Esophagus squamous epithelium (tissue), 4 donors: ENCODE measurements around the gene LRRC10B.

Experiments
- CTCF ChIP-seq, 6 experiments: fragments of 450-650 bp in 4 of 6; fragments of 200-600 bp in 2 of 6; sonication (generic) in 2 of 6; IDR thresholded peaks; one replicate each; pipeline ENCODE4 v1.5.1; 2016 to 2019; ENCODE audit warnings: antibody characterized with exemption in 6 of 6, mild to moderate bottlenecking in 4 of 6, moderate library complexity in 4 of 6
- POLR2A ChIP-seq, 4 donors: fragments of 450-650 bp; IDR thresholded peaks; one replicate each; pipeline ENCODE4 v1.6.1; 2017; ENCODE audit warnings: antibody characterized with exemption in 4 of 4, mild to moderate bottlenecking in 4 of 4, moderate library complexity in 3 of 4

GRCh38 chr11:61476371-61476770, 32.2 kb upstream of the LRRC10B start:
- TF ChIP-seq CTCF (IDR thresholded peaks at IDR 0.05), result no peak
- no peak for TF ChIP-seq POLR2A (IDR thresholded peaks at IDR 0.05)
